Duodenal mucosa (tissue), 2 donors: Measurements from ENCODE around the gene MSANTD2.

Source experiments
- H3K27ac ChIP-seq: one replicate; pipeline ENCODE4 v1.7.0; 2013; ENCODE audit warnings: low read depth, low read length
- H3K27me3 ChIP-seq, 2 donors: one replicate each; pipeline ENCODE4 v1.7.0; 2013; ENCODE audit warnings: low read length in 2 of 2, control low read depth in 1 of 2; ENCODE audit not compliant: insufficient read depth in 2 of 2, control insufficient read depth in 1 of 2
- H3K36me3 ChIP-seq, 2 donors: one replicate each; pipeline ENCODE4 v1.7.0; 2013; ENCODE audit warnings: low read length in 2 of 2, control low read depth in 1 of 2; ENCODE audit not compliant: insufficient read depth in 2 of 2, control insufficient read depth in 1 of 2
- H3K4me1 ChIP-seq, 2 donors: one replicate each; pipeline ENCODE4 v1.7.0; 2013; ENCODE audit warnings: low read length in 2 of 2, control low read depth in 1 of 2; ENCODE audit not compliant: insufficient read depth in 2 of 2, control insufficient read depth in 1 of 2
- H3K4me3 ChIP-seq, 2 donors: one replicate each; pipeline ENCODE4 v1.7.0; 2013; ENCODE audit warnings: low read length in 2 of 2, low read depth in 1 of 2
- H3K9ac ChIP-seq, 2 donors: one replicate each; pipeline ENCODE4 v1.7.0; 2013; ENCODE audit warnings: low read length in 2 of 2, low read depth in 1 of 2
- H3K9me3 ChIP-seq, 2 donors: one replicate each; pipeline ENCODE4 v1.7.0; 2013; ENCODE audit warnings: low read length in 2 of 2, control low read depth in 1 of 2; ENCODE audit not compliant: control insufficient read depth in 1 of 2

The MSANTD2 gene

GRCh38 chr11:124823512-124824376 is 23.5 kb upstream of the MSANTD2 start:
- no peak overlapping the region for H3K9ac ChIP-seq
- no peaks in the 10 kb centered on the region for H3K9me3 ChIP-seq
- no peaks in the 10 kb centered on the region for H3K27me3 ChIP-seq
- no peak overlapping the region for H3K4me3 ChIP-seq
- no peak overlapping the region for H3K27ac ChIP-seq
- peaks cover 18% of the 10 kb centered on the region in 2 donors for H3K4me1 ChIP-seq
- H3K36me3 ChIP-seq = no peaks in the 10 kb centered on the region

- Histone ChIP-seq H3K9me3 (no peaks in the 10 kb centered on the region), H3K36me3 (no peaks in the 10 kb centered on the region), H3K27ac (no peak overlapping the region), H3K27me3 (no peaks in the 10 kb centered on the region), H3K4me1 (peaks cover 20% of the 10 kb centered on the region in 2 donors), H3K4me3 (no peak overlapping the region), H3K9ac (no peak overlapping the region)
Measured at GRCh38 chr11:124821995-124822730, 22.0 kb upstream of the MSANTD2 start.

- Histone ChIP-seq H3K9me3 (no peaks in the 10 kb centered on the region), H3K4me1 (peaks cover 5 to 9% of the 10 kb centered on the region in 2 donors), H3K27ac (no peak overlapping the region), H3K36me3 (no peaks in the 10 kb centered on the region), H3K4me3 (no peak overlapping the region), H3K27me3 (no peaks in the 10 kb centered on the region), H3K9ac (no peak overlapping the region)
Measured at GRCh38 chr11:124817036-124817435, 16.8 kb upstream of the MSANTD2 start.

- H3K36me3 ChIP-seq = no peaks in the 10 kb centered on the region
- H3K9me3 ChIP-seq = no peaks in the 10 kb centered on the region
- H3K4me3 ChIP-seq = no peak overlapping the region
- H3K27ac ChIP-seq = no peak overlapping the region
- H3K4me1 ChIP-seq = peaks cover 5 to 9% of the 10 kb centered on the region in 2 donors
- no peak overlapping the region for H3K9ac ChIP-seq
- no peaks in the 10 kb centered on the region for H3K27me3 ChIP-seq
Measured at GRCh38 chr11:124814739-124815138, 14.5 kb upstream of the MSANTD2 start.

- H3K27ac ChIP-seq = no peak overlapping the region
- no peak overlapping the region for H3K4me3 ChIP-seq
- H3K4me1 ChIP-seq = peaks cover 5 to 9% of the 10 kb centered on the region in 2 donors
- H3K9ac ChIP-seq = no peak overlapping the region
- H3K36me3 ChIP-seq = no peaks in the 10 kb centered on the region
- no peaks in the 10 kb centered on the region for H3K9me3 ChIP-seq
- H3K27me3 ChIP-seq = no peaks in the 10 kb centered on the region
Measured at GRCh38 chr11:124812876-124813275, 12.7 kb upstream of the MSANTD2 start.

- Histone ChIP-seq H3K4me1 (peaks cover 0 to under 1% of the 10 kb centered on the region in 2 donors), H3K27me3 (no peaks in the 10 kb centered on the region), H3K4me3 (no peak overlapping the region), H3K27ac (no peak overlapping the region), H3K9me3 (no peaks in the 10 kb centered on the region), H3K36me3 (no peaks in the 10 kb centered on the region), H3K9ac (no peak overlapping the region)
Measured at GRCh38 chr11:124811399-124812125, 11.4 kb upstream of the MSANTD2 start.

- no peaks in the 10 kb centered on the region for H3K27me3 ChIP-seq
- no peaks in the 10 kb centered on the region for H3K9me3 ChIP-seq
- H3K9ac ChIP-seq = no peak overlapping the region
- H3K4me1 ChIP-seq = no peaks in the 10 kb centered on the region
- no peaks in the 10 kb centered on the region for H3K36me3 ChIP-seq
- no peak overlapping the region for H3K4me3 ChIP-seq
- H3K27ac ChIP-seq = no peak overlapping the region
Measured at GRCh38 chr11:124807660-124808270, 7.6 kb upstream of the MSANTD2 start.

GRCh38 chr11:124807201-124807600 is 7.0 kb upstream of the MSANTD2 start:
- no peak overlapping the region for H3K27ac ChIP-seq
- H3K27me3 ChIP-seq = no peaks in the 10 kb centered on the region
- H3K36me3 ChIP-seq = no peaks in the 10 kb centered on the region
- no peak overlapping the region for H3K4me3 ChIP-seq
- no peaks in the 10 kb centered on the region for H3K4me1 ChIP-seq
- no peak overlapping the region for H3K9ac ChIP-seq
- H3K9me3 ChIP-seq = no peaks in the 10 kb centered on the region

- no peaks in the 10 kb centered on the region for H3K27me3 ChIP-seq
- H3K9me3 ChIP-seq = no peaks in the 10 kb centered on the region
- H3K4me1 ChIP-seq = peaks cover 4 to 6% of the 10 kb centered on the region in 2 donors
- no peak overlapping the region for H3K4me3 ChIP-seq
- H3K27ac ChIP-seq = no peak overlapping the region
- no peaks in the 10 kb centered on the region for H3K36me3 ChIP-seq
- no peak overlapping the region for H3K9ac ChIP-seq
Measured at GRCh38 chr11:124804884-124805283, 4.7 kb upstream of the MSANTD2 start.
